Activated CD4-positive, alpha-beta T cell treated with anti-CD3 and anti-CD28 coated beads, Interleukin-2, amount 10 ng/mL, durations not matched to agents 7 days and 5 days (primary cell): ENCODE results near the gene KBTBD12. TPM values are rescaled to one million over a fixed set of nuclear protein-coding genes. Genes with fewer than 3 reads are reported as not detected.
"Not testable (repeated sequence)": the region's sequence is repeated elsewhere in the genome, so short reads cannot be mapped to it uniquely, and the experiment has no call there.

Source experiments
- CTCF ChIA-PET: fragments of 350-600 bp; sonication (Branson Sonifier 250); formaldehyde crosslinking; loops from one replicate; lab custom pipeline; 2021; ENCODE audit warnings: antibody characterized with exemption; lab: Charles Lee
- POLR2A ChIA-PET: fragments of 350-600 bp; sonication (Branson Sonifier 250); formaldehyde crosslinking; loops from one replicate; lab custom pipeline; 2021; ENCODE audit warnings: antibody characterized with exemption; lab: Charles Lee
- DNase-seq: peaks from one replicate; pipeline ENCODE4 v3.0.0-alpha.2; 2020
- H3K27ac Mint-ChIP-seq: one replicate; pipeline ENCODE4 v1.8.0; 2021; ENCODE audit warnings: mild to moderate bottlenecking, moderate library complexity, mixed read lengths
- H3K27me3 Mint-ChIP-seq: one replicate; pipeline ENCODE4 v1.8.0; 2021; ENCODE audit warnings: mixed read lengths
- H3K36me3 Mint-ChIP-seq: one replicate; pipeline ENCODE4 v1.8.0; 2021; ENCODE audit warnings: low read depth, mixed read lengths
- H3K4me1 Mint-ChIP-seq: one replicate; pipeline ENCODE4 v1.8.0; 2021; ENCODE audit warnings: mixed read lengths
- H3K4me3 Mint-ChIP-seq: one replicate; pipeline ENCODE4 v1.8.0; 2021; ENCODE audit warnings: mild to moderate bottlenecking, moderate library complexity, mixed read lengths
- H3K9me3 Mint-ChIP-seq: one replicate; pipeline ENCODE4 v1.8.0; 2021; ENCODE audit warnings: mixed read lengths
- total RNA-seq, 2 experiments: library from RNA; stranded (reverse); gene quantifications; one replicate each; pipeline ENCODE4 v1.2.3, GENCODE V29; 2021

KBTBD12 gene
- not detected for total RNA-seq

- H3K36me3 Mint-ChIP-seq = no peaks in the 10 kb centered on the region
- ChIA-PET CTCF (no interaction called here), POLR2A (no interaction called here)
- H3K4me3 Mint-ChIP-seq = peak within 1 kb of the TSS; percentile 28
- H3K27me3 Mint-ChIP-seq = peaks cover 55% of the 10 kb centered on the region
- H3K27ac Mint-ChIP-seq = no peak within 1 kb of the TSS
- no peak for DNase-seq
- peaks cover 8% of the 10 kb centered on the region for H3K9me3 Mint-ChIP-seq
- peaks cover 8% of the 10 kb centered on the region for H3K4me1 Mint-ChIP-seq
Measured at GRCh38 chr3:127915115-127915936, at the start of gene KBTBD12. Gene KBTBD12, plus strand, starts transcription at chr3:127915232. Its CDS starts 7,830 bp downstream, at chr3:127923062.

GRCh38 chr3:127865941-127866340, 49.1 kb upstream of the KBTBD12 start:
- Mint-ChIP-seq H3K36me3 (no peaks in the 10 kb centered on the region), H3K4me1 (no peaks in the 10 kb centered on the region), H3K27me3 (peaks cover 7% of the 10 kb centered on the region), H3K27ac (no peak overlapping the region), H3K9me3 (no peaks in the 10 kb centered on the region), H3K4me3 (no peak overlapping the region)
- ChIA-PET POLR2A (no interaction called here), CTCF (interaction anchor here (0.6 kb wide), 1 partner anchor 10 kb away, joined by 3 read pairs; no protein-coding TSS in a partner anchor)
- no peak for DNase-seq

GRCh38 chr3:127867412-127867811, 47.6 kb upstream of the KBTBD12 start:
- ChIA-PET CTCF (no interaction called here), POLR2A (no interaction called here)
- Mint-ChIP-seq H3K9me3 (no peaks in the 10 kb centered on the region), H3K4me3 (no peak overlapping the region), H3K27me3 (peaks cover 7% of the 10 kb centered on the region), H3K4me1 (no peaks in the 10 kb centered on the region), H3K27ac (no peak overlapping the region), H3K36me3 (no peaks in the 10 kb centered on the region)
- no peak for DNase-seq

- Mint-ChIP-seq H3K9me3 (no peaks in the 10 kb centered on the region), H3K27me3 (peaks cover 7% of the 10 kb centered on the region), H3K4me3 (no peak overlapping the region), H3K27ac (no peak overlapping the region), H3K4me1 (no peaks in the 10 kb centered on the region), H3K36me3 (no peaks in the 10 kb centered on the region)
- no peak for DNase-seq
- POLR2A ChIA-PET = no interaction called here
- CTCF ChIA-PET = no interaction called here
Measured at GRCh38 chr3:127867986-127868385, 47.0 kb upstream of the KBTBD12 start.

- ChIA-PET POLR2A (no interaction called here), CTCF (no interaction called here)
- Mint-ChIP-seq H3K27ac (no peak overlapping the region), H3K27me3 (peaks cover 7% of the 10 kb centered on the region), H3K9me3 (no peaks in the 10 kb centered on the region), H3K4me3 (no peak overlapping the region), H3K36me3 (no peaks in the 10 kb centered on the region), H3K4me1 (no peaks in the 10 kb centered on the region)
- no peak for DNase-seq
Measured at GRCh38 chr3:127870156-127870555, 44.9 kb upstream of the KBTBD12 start.

- H3K4me1 Mint-ChIP-seq, POLR2A ChIA-PET, CTCF ChIA-PET, DNase-seq, H3K4me3 Mint-ChIP-seq, H3K27me3 Mint-ChIP-seq, H3K9me3 Mint-ChIP-seq, H3K27ac Mint-ChIP-seq, H3K36me3 Mint-ChIP-seq: not testable (repeated sequence)
Measured at GRCh38 chr3:127874097-127874496, 40.9 kb upstream of the KBTBD12 start.

GRCh38 chr3:127881586-127881985, 33.4 kb upstream of the KBTBD12 start:
- Mint-ChIP-seq H3K4me1 (no peaks in the 10 kb centered on the region), H3K4me3 (no peak overlapping the region), H3K9me3 (no peaks in the 10 kb centered on the region), H3K27ac (no peak overlapping the region), H3K36me3 (no peaks in the 10 kb centered on the region), H3K27me3 (peaks cover 13% of the 10 kb centered on the region)
- no peak for DNase-seq
- ChIA-PET POLR2A (no interaction called here), CTCF (interaction anchor here (0.5 kb wide), 1 partner anchor 139 kb away, joined by 3 read pairs; no protein-coding TSS in a partner anchor)

GRCh38 chr3:127884041-127884440, 31.0 kb upstream of the KBTBD12 start:
- DNase-seq = no peak
- Mint-ChIP-seq H3K27me3 (peaks cover 11% of the 10 kb centered on the region), H3K4me1 (no peaks in the 10 kb centered on the region), H3K9me3 (no peaks in the 10 kb centered on the region), H3K4me3 (no peak overlapping the region), H3K27ac (no peak overlapping the region), H3K36me3 (no peaks in the 10 kb centered on the region)
- ChIA-PET POLR2A (no interaction called here), CTCF (no interaction called here)

GRCh38 chr3:127886231-127886955, 28.6 kb upstream of the KBTBD12 start:
- CTCF ChIA-PET = no interaction called here
- Mint-ChIP-seq H3K9me3 (peaks cover 8% of the 10 kb centered on the region), H3K4me3 (no peak overlapping the region), H3K36me3 (no peaks in the 10 kb centered on the region), H3K27me3 (peaks cover 7% of the 10 kb centered on the region), H3K4me1 (peaks cover 2% of the 10 kb centered on the region), H3K27ac (no peak overlapping the region)
- POLR2A ChIA-PET = no interaction called here
- DNase-seq = no peak

GRCh38 chr3:127886956-127887231, 28.1 kb upstream of the KBTBD12 start:
- DNase-seq = no peak
- Mint-ChIP-seq H3K27me3 (peaks cover 6% of the 10 kb centered on the region), H3K36me3 (no peaks in the 10 kb centered on the region), H3K27ac (no peak overlapping the region), H3K9me3 (peaks cover 9% of the 10 kb centered on the region), H3K4me3 (no peak overlapping the region), H3K4me1 (peaks cover 2% of the 10 kb centered on the region)
- CTCF ChIA-PET = no interaction called here
- POLR2A ChIA-PET = no interaction called here

- peaks cover 2% of the 10 kb centered on the region for H3K36me3 Mint-ChIP-seq
- CTCF ChIA-PET = no interaction called here
- peaks cover 2% of the 10 kb centered on the region for H3K4me1 Mint-ChIP-seq
- peak overlapping the region; percentile 7 for H3K27ac Mint-ChIP-seq
- POLR2A ChIA-PET = no interaction called here
- no peak for DNase-seq
- peaks cover 12% of the 10 kb centered on the region for H3K9me3 Mint-ChIP-seq
- peaks cover 6% of the 10 kb centered on the region for H3K27me3 Mint-ChIP-seq
- H3K4me3 Mint-ChIP-seq = no peak overlapping the region
Measured at GRCh38 chr3:127887321-127887720, 27.7 kb upstream of the KBTBD12 start.

GRCh38 chr3:127888156-127888555, 26.9 kb upstream of the KBTBD12 start:
- Mint-ChIP-seq H3K9me3 (peaks cover 12% of the 10 kb centered on the region), H3K27ac (no peak overlapping the region), H3K27me3 (peaks cover 6% of the 10 kb centered on the region), H3K4me1 (peaks cover 2% of the 10 kb centered on the region), H3K4me3 (no peak overlapping the region), H3K36me3 (peaks cover 2% of the 10 kb centered on the region)
- CTCF ChIA-PET = no interaction called here
- POLR2A ChIA-PET = no interaction called here
- no peak for DNase-seq

- POLR2A ChIA-PET = no interaction called here
- Mint-ChIP-seq H3K4me3 (no peak overlapping the region), H3K27me3 (peaks cover 6% of the 10 kb centered on the region), H3K9me3 (peaks cover 12% of the 10 kb centered on the region), H3K27ac (no peak overlapping the region), H3K36me3 (peaks cover 2% of the 10 kb centered on the region), H3K4me1 (peaks cover 2% of the 10 kb centered on the region)
- CTCF ChIA-PET = no interaction called here
- DNase-seq = no peak
Measured at GRCh38 chr3:127888564-127889107, 26.4 kb upstream of the KBTBD12 start.
